Measurements from ENCODE around the gene ENTHD1. TPM values are rescaled to one million over a fixed set of nuclear protein-coding genes. Genes with fewer than 3 reads are reported as not detected.

Gene ENTHD1
- polyA plus RNA-seq, 1 donor from 2014 or later: not detected

DNA sequence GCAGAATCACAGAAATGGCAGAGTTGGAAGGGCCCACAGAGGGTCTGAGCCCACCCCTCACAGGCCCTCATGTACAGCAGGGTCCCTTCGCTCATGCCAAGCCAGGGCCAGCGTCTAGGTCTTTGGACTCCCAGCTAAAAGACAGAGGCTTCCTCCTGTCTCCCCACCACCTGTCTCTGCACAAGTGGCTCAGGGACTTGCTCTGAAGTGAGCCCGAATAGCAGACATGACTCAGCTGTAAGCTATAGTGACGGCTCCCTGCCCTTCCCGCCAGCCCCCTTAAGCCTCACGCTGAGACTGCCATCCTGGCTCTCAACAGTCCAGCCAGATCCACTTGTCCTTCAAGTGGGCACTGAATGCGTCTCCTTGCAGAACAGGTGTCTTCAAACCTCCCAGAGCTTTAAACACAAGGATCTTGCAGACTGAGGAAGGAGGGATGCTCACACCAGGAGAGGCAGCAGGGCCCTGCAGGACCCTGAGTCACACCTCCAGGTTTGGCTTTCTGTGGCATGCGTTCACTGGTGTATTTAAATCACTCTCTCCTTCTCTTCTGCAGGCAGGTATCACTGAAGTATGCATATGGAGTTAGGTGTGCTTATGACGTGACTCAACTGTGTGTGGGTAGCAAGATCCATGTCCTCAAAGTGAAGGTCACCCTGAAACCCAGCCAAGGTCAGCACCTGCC is 168.1 kb downstream of the ENTHD1 start:
- H3K4me2 ChIP-seq (ENCODE audit: low read length): no peak overlapping the region
- H3K9ac ChIP-seq (ENCODE audit: low read length): no peak overlapping the region
- H4K20me1 ChIP-seq (ENCODE audit: insufficient read depth): no peaks in the 10 kb centered on the region
- H3K9me3 ChIP-seq (ENCODE audit: low read length): no peaks in the 10 kb centered on the region
- no peaks in the 10 kb centered on the region for H3K27me3 ChIP-seq (ENCODE audit: insufficient read depth, low read depth, low read length)
- H3K4me3 ChIP-seq (ENCODE audit: low read length): no peak overlapping the region
- no peaks in the 10 kb centered on the region for H3K79me2 ChIP-seq (replicated peaks; ENCODE audit: insufficient read depth, low read length)
- H3K36me3 ChIP-seq (ENCODE audit: insufficient read depth, low read length): no peaks in the 10 kb centered on the region
- H3K9me2 ChIP-seq (ENCODE audit: insufficient read depth, low read length): no peaks in the 10 kb centered on the region
- H3K27ac ChIP-seq (ENCODE audit: low read length): no peak overlapping the region
- TF ChIP-seq MXI1 (conservative IDR thresholded peaks at IDR 0.05; ENCODE audit: poor library complexity, severe bottlenecking) (no peak), REST (IDR thresholded peaks at IDR 0.05; ENCODE audit: borderline replicate concordance) (no peak), TAF1 (IDR thresholded peaks at IDR 0.05; ENCODE audit: low read depth) (no peak), POLR2AphosphoS5 (IDR thresholded peaks at IDR 0.05) (no peak), CTCF (IDR thresholded peaks at IDR 0.05; ENCODE audit: poor library complexity, severe bottlenecking) (no peak), RAD21 (conservative IDR thresholded peaks at IDR 0.05) (no peak), SMC3 (conservative IDR thresholded peaks at IDR 0.05; ENCODE audit: poor library complexity) (no peak), EP300 (conservative IDR thresholded peaks at IDR 0.05; ENCODE audit: poor library complexity, severe bottlenecking) (no peak), EZH2 (IDR thresholded peaks at IDR 0.05; ENCODE audit: borderline replicate concordance, insufficient read depth, low read length, poor library complexity, severe bottlenecking) (no peak)
- H2AFZ ChIP-seq (ENCODE audit: low read depth, low read length): no peak overlapping the region
- H3F3A ChIP-seq (ENCODE audit: insufficient read depth, low read length, poor library complexity, severe bottlenecking): no peaks in the 10 kb centered on the region

- no peaks in the 10 kb centered on the region for H3K36me3 ChIP-seq (ENCODE audit: insufficient read depth, low read length)
- no peaks in the 10 kb centered on the region for H3K9me2 ChIP-seq (ENCODE audit: insufficient read depth, low read length)
- no peaks in the 10 kb centered on the region for H4K20me1 ChIP-seq (ENCODE audit: insufficient read depth)
- no peak overlapping the region for H3K4me3 ChIP-seq (ENCODE audit: low read length)
- no peak overlapping the region for H3K9ac ChIP-seq (ENCODE audit: low read length)
- TF ChIP-seq SMC3 (conservative IDR thresholded peaks at IDR 0.05; ENCODE audit: poor library complexity) (no peak), MXI1 (conservative IDR thresholded peaks at IDR 0.05; ENCODE audit: poor library complexity, severe bottlenecking) (no peak), POLR2AphosphoS5 (IDR thresholded peaks at IDR 0.05) (no peak), EP300 (conservative IDR thresholded peaks at IDR 0.05; ENCODE audit: poor library complexity, severe bottlenecking) (no peak), EZH2 (IDR thresholded peaks at IDR 0.05; ENCODE audit: borderline replicate concordance, insufficient read depth, low read length, poor library complexity, severe bottlenecking) (no peak), CTCF (IDR thresholded peaks at IDR 0.05; ENCODE audit: poor library complexity, severe bottlenecking) (no peak), TAF1 (IDR thresholded peaks at IDR 0.05; ENCODE audit: low read depth) (no peak), REST (IDR thresholded peaks at IDR 0.05; ENCODE audit: borderline replicate concordance) (no peak), RAD21 (conservative IDR thresholded peaks at IDR 0.05) (no peak)
- no peaks in the 10 kb centered on the region for H3K27me3 ChIP-seq (ENCODE audit: insufficient read depth, low read depth, low read length)
- no peaks in the 10 kb centered on the region for H3F3A ChIP-seq (ENCODE audit: insufficient read depth, low read length, poor library complexity, severe bottlenecking)
- H2AFZ ChIP-seq (ENCODE audit: low read depth, low read length): no peak overlapping the region
- no peaks in the 10 kb centered on the region for H3K79me2 ChIP-seq (replicated peaks; ENCODE audit: insufficient read depth, low read length)
- H3K4me2 ChIP-seq (ENCODE audit: low read length): no peak overlapping the region
- H3K9me3 ChIP-seq (ENCODE audit: low read length): no peaks in the 10 kb centered on the region
- no peak overlapping the region for H3K27ac ChIP-seq (ENCODE audit: low read length)
These were observed 168.7 kb downstream of the ENTHD1 start for GRCh38 chr22:39724857-39725256.
